ENCODE data around the gene ALDH8A1. TPM values are rescaled to one million over a fixed set of nuclear protein-coding genes. Genes with fewer than 3 reads are reported as not detected.

ALDH8A1 gene
- polyA plus RNA-seq, 2 of the 4 experiments (the other 2 are of a cell fraction): 0.18 to 0.85 TPM

DNA sequence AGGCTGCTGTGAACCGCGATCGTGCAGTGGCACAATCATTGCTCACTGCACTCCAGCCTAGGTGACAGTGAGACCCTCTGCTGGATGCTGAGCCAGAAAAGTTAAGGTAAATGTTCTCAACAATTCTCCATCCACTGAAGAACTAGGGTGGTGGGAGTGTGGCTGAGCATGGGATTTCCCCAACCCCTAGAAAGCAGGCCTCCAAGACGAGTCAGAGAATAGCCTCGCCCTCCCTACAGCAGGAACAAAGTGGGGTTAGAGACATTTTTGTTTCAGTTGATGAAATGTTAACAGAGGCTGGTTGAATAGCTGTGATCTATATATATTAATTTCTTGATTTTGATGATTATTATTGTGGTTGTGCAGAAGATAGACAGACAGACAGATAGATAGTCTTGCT, 6.1 kb upstream of the ALDH8A1 start:
- no peaks in the 10 kb centered on the region for H3K9me3 ChIP-seq
- ChIA-PET POLR2A (no interaction called here), CTCF (no interaction called here)
- no peak overlapping the region for H3K4me3 ChIP-seq
- TF ChIP-seq, protein P1, sequence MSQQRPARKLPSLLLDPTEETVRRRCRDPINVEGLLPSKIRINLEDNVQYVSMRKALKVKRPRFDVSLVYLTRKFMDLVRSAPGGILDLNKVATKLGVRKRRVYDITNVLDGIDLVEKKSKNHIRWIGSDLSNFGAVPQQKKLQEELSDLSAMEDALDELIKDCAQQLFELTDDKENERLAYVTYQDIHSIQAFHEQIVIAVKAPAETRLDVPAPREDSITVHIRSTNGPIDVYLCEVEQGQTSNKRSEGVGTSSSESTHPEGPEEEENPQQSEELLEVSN (IDR thresholded peaks at IDR 0.05; ENCODE audit: borderline replicate concordance, low read depth): no peak
- no peak for TF ChIP-seq RARB (CRISPR knock-in tag; IDR thresholded peaks at IDR 0.05)
- TF ChIP-seq ZFP36 (IDR thresholded peaks at IDR 0.05; ENCODE audit: borderline replicate concordance, partially characterized antibody): no peak
- no peak for TF ChIP-seq CHD4 (IDR thresholded peaks at IDR 0.05; ENCODE audit: borderline replicate concordance)
- no peak for TF ChIP-seq RFX5 (IDR thresholded peaks at IDR 0.05)
- ATAC-seq (no peak), DNase-seq (ENCODE audit: low read depth in 1 of 2, low spot score in 1 of 2) (no peak), FAIRE-seq (no peak)
- WGBS (ENCODE audit: missing lambda C conversion rate): 86% methylated on average over 5 of the region's 5 CpGs
- H3K27ac ChIP-seq: no peak overlapping the region
- H3K4me1 ChIP-seq: no peaks in the 10 kb centered on the region
- H3K4me2 ChIP-seq: no peak overlapping the region

GRCh38 chr6:134954272-134955000, 4.5 kb upstream of the ALDH8A1 start:
- WGBS (ENCODE audit: missing lambda C conversion rate): 79% methylated on average over 4 of the region's 4 CpGs
- TF ChIP-seq RNF2 (IDR thresholded peaks at IDR 0.05; ENCODE audit: borderline replicate concordance, low read depth) (no peak), HMGXB4 (CRISPR knock-in tag; IDR thresholded peaks at IDR 0.05; ENCODE audit: borderline replicate concordance) (no peak), SREBF2 (IDR thresholded peaks at IDR 0.05) (no peak), HOXA7 (CRISPR knock-in tag; IDR thresholded peaks at IDR 0.05) (no peak), CBX8 (IDR thresholded peaks at IDR 0.05) (no peak), ZSCAN20 (CRISPR knock-in tag; IDR thresholded peaks at IDR 0.05) (no peak), CEBPB (IDR thresholded peaks at IDR 0.05) (no peak), TFCP2L1 (CRISPR knock-in tag; IDR thresholded peaks at IDR 0.05) (no peak), JUN (IDR thresholded peaks at IDR 0.05) (no peak), RARB (CRISPR knock-in tag; IDR thresholded peaks at IDR 0.05) (no peak), MYC (IDR thresholded peaks at IDR 0.05; ENCODE audit: borderline replicate concordance, low read length) (no peak), MAFK (IDR thresholded peaks at IDR 0.05; ENCODE audit: partially characterized antibody) (no peak), GATA3 (IDR thresholded peaks at IDR 0.05; ENCODE audit: borderline replicate concordance) (no peak), ELK1 (IDR thresholded peaks at IDR 0.05; ENCODE audit: low read depth, low read length) (no peak), NR3C1 (IDR thresholded peaks at IDR 0.05) (no peak), ZNF302 (CRISPR knock-in tag; IDR thresholded peaks at IDR 0.05) (no peak), TP53 (CRISPR knock-in tag; IDR thresholded peaks at IDR 0.05) (no peak)
- TF ChIP-seq, protein P2, sequence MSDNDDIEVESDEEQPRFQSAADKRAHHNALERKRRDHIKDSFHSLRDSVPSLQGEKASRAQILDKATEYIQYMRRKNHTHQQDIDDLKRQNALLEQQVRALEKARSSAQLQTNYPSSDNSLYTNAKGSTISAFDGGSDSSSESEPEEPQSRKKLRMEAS (IDR thresholded peaks at IDR 0.05): no peak
- TF ChIP-seq, protein P1 (IDR thresholded peaks at IDR 0.05; ENCODE audit: borderline replicate concordance, low read depth): no peak
- TF ChIP-seq, protein P3, sequence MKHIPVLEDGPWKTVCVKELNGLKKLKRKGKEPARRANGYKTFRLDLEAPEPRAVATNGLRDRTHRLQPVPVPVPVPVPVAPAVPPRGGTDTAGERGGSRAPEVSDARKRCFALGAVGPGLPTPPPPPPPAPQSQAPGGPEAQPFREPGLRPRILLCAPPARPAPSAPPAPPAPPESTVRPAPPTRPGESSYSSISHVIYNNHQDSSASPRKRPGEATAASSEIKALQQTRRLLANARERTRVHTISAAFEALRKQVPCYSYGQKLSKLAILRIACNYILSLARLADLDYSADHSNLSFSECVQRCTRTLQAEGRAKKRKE (CRISPR knock-in tag; IDR thresholded peaks at IDR 0.05; ENCODE audit: low read depth): no peak
- H3K4me1 ChIP-seq: no peaks in the 10 kb centered on the region
- no peak overlapping the region for H3K4me3 ChIP-seq
- H3K4me2 ChIP-seq: no peak overlapping the region
- ATAC-seq: peak in 1 of 2 experiments; percentile 26; a peak in 3 of 6 replicates
- ChIA-PET CTCF (no interaction called here), POLR2A (no interaction called here)
- no peak for DNase-seq (ENCODE audit: low read depth in 1 of 2, low spot score in 1 of 2)
- no peak for FAIRE-seq
- no peaks in the 10 kb centered on the region for H3K9me3 ChIP-seq
- H3K27ac ChIP-seq: no peak overlapping the region

Data from A549 (cell line).